RPMI7951 (cell line): Measurements from ENCODE around the gene ROR2. TPM values are rescaled to one million over a fixed set of nuclear protein-coding genes. Genes with fewer than 3 reads are reported as not detected.

Source experiments
- DNase-seq: peaks from one replicate; pipeline ENCODE4 v3.0.0-alpha.2; 2012; ENCODE audit warnings: low read depth
- total RNA-seq: library from RNA; depleted of rRNA; stranded (reverse); fragments of >200 nt; shearing (Covaris generic); gene quantifications from 2 replicates; pipeline ENCODE4 v1.2.3, GENCODE V29; 2014

The ROR2 gene
- total RNA-seq, 1 experiment from 2014 or later: 0.12 TPM

- no peak for DNase-seq
These were observed 205.9 kb downstream of the ROR2 start for GRCh38 chr9:91744114-91744513.

- DNase-seq: peak; percentile 34
These were observed 208.5 kb downstream of the ROR2 start for GRCh38 chr9:91741522-91741921.

- DNase-seq: peak; percentile 60
These were observed 209.3 kb downstream of the ROR2 start for GRCh38 chr9:91740701-91741100.

GRCh38 chr9:91736898-91737601 lies 213.0 kb downstream of the ROR2 start:
- DNase-seq: no peak

- no peak for DNase-seq
These were observed 213.7 kb downstream of the ROR2 start for GRCh38 chr9:91736311-91736710.

GRCh38 chr9:91735049-91735448 lies 215.0 kb downstream of the ROR2 start:
- no peak for DNase-seq

GRCh38 chr9:91734371-91734981 lies 215.6 kb downstream of the ROR2 start:
- peak; percentile 18 for DNase-seq

- DNase-seq: no peak
These were observed 216.9 kb downstream of the ROR2 start for GRCh38 chr9:91733006-91733624.

GRCh38 chr9:91732187-91733005 lies 217.6 kb downstream of the ROR2 start:
- DNase-seq: no peak

- DNase-seq: no peak
These were observed 219.2 kb downstream of the ROR2 start for GRCh38 chr9:91730806-91731205.

GRCh38 chr9:91729558-91729842 lies 220.5 kb downstream of the ROR2 start:
- no peak for DNase-seq

GRCh38 chr9:91727972-91728371 lies 222.1 kb downstream of the ROR2 start:
- DNase-seq: no peak

- DNase-seq: peak; percentile 41
These were observed 222.6 kb downstream of the ROR2 start for GRCh38 chr9:91727316-91727861.

- no peak for DNase-seq
These were observed 223.5 kb downstream of the ROR2 start for GRCh38 chr9:91726406-91727100.

GRCh38 chr9:91725651-91726050 lies 224.4 kb downstream of the ROR2 start:
- no peak for DNase-seq

GRCh38 chr9:91724609-91725505 lies 225.2 kb downstream of the ROR2 start:
- DNase-seq: no peak

GRCh38 chr9:91724068-91724440 lies 226.0 kb downstream of the ROR2 start:
- no peak for DNase-seq

GRCh38 chr9:91723420-91724067 lies 226.5 kb downstream of the ROR2 start:
- DNase-seq: no peak

GRCh38 chr9:91720751-91721705 lies 229.0 kb downstream of the ROR2 start:
- DNase-seq: no peak
